Prostate gland (tissue), 2 donors: ENCODE results near the gene RNF224. TPM values are rescaled to one million over a fixed set of nuclear protein-coding genes. Genes with fewer than 3 reads are reported as not detected.

Experiments used
- DNase-seq: peaks from one replicate; pipeline ENCODE4 v3.0.0-alpha.2; 2019; ENCODE audit warnings: low spot score
- H3K27ac ChIP-seq, 2 donors: fragments of 200-600 bp; sonication (generic); 2 replicates each; pipeline ENCODE4 v1.5.1; 2017 to 2019
- H3K27me3 ChIP-seq: fragments of 200-600 bp; sonication (generic); replicated peaks from 2 replicates; pipeline ENCODE4 v1.5.1; 2019; ENCODE audit not compliant: insufficient read depth
- H3K36me3 ChIP-seq, 2 donors: fragments of 200-600 bp; sonication (generic); 1 replicate in 1 of 2; 2 replicates in 1 of 2; pipeline versions ENCODE4 v1.5.1 to v1.8.1; 2017 to 2019
- H3K4me1 ChIP-seq: fragments of 200-600 bp; sonication (generic); replicated peaks from 2 replicates; pipeline ENCODE4 v1.5.1; 2019
- H3K4me3 ChIP-seq, 2 donors: fragments of 200-600 bp; sonication (generic); 2 replicates each; pipeline ENCODE4 v1.5.1; 2017 to 2019
- H3K9me3 ChIP-seq: fragments of 200-600 bp; sonication (generic); 2 replicates; pipeline ENCODE4 v1.5.1; 2017
- CTCF ChIP-seq, 4 experiments: fragments of 200-600 bp in 2 of 4; fragments of 450-650 bp in 2 of 4; sonication (generic) in 2 of 4; IDR thresholded peaks; 1 replicate in 3 of 4; 2 replicates in 1 of 4; pipeline ENCODE4 v1.5.1; 2016 to 2019; ENCODE audit warnings: antibody characterized with exemption in 4 of 4, mild to moderate bottlenecking in 2 of 4, moderate library complexity in 2 of 4
- POLR2A ChIP-seq: fragments of 450-650 bp; IDR thresholded peaks from one replicate; pipeline ENCODE4 v1.6.1; 2016; ENCODE audit warnings: antibody characterized with exemption, mild to moderate bottlenecking
- POLR2AphosphoS5 ChIP-seq: sonication (generic); formaldehyde crosslinking; IDR thresholded peaks from one replicate; pipeline ENCODE4 v1.6.1; 2017; ENCODE audit warnings: antibody characterized with exemption
- whole genome bisulfite sequencing: methylation state at CpG from one replicate; pipeline ENCODE4 v1.1.5; 2018; 5-methylcytosine and 5-hydroxymethylcytosine counted together
- intact Hi-C: fragments of 100-400 bp; cut with DNase I; formaldehyde crosslinking; loops from one replicate; pipeline ENCODE4 v1.14.2; 2022
- total RNA-seq, 2 donors: library from RNA; depleted of rRNA; stranded (reverse); fragments of >200 nt; gene quantifications; one replicate each; pipeline ENCODE4 v1.1.0, GENCODE V29; 2016

Gene RNF224
- total RNA-seq, 2 donors from 2014 or later = not detected

- DNase-seq = peak; percentile 87
- Histone ChIP-seq H3K36me3 (no peaks in the 10 kb centered on the region), H3K27me3 (no peaks in the 10 kb centered on the region), H3K4me1 (peaks cover 27% of the 10 kb centered on the region), H3K4me3 (peak within 1 kb of the TSS; percentile 73 to 75), H3K27ac (peak within 1 kb of the TSS; percentile 49 to 72), H3K9me3 (no peaks in the 10 kb centered on the region)
- WGBS = under 1% methylated on average over 53 of the region's 98 CpGs
- TF ChIP-seq POLR2A = peak; percentile 71
- TF ChIP-seq CTCF (IDR thresholded peaks at IDR 0.05) = peak in 1 of 4 experiments; percentile 13
- peak; percentile 96 for TF ChIP-seq POLR2AphosphoS5
- intact Hi-C loops = no loop called here
Measured at GRCh38 chr9:137205126-137206069, 21.9 kb upstream of the RNF224 start, which contains the start of the genes NDOR1 and TMEM203. TSS of gene NDOR1 (plus strand) at chr9:137205700. CDS start at chr9:137205778, 78 bp downstream. TSS of gene TMEM203 (minus strand) at chr9:137205648. CDS start at chr9:137205414, 234 bp downstream.

GRCh38 chr9:137206602-137207001 lies 20.7 kb upstream of the RNF224 start:
- no peaks in the 10 kb centered on the region for H3K27me3 ChIP-seq
- WGBS = 84% methylated on average over 7 of the region's 7 CpGs
- intact Hi-C loops = no loop called here
- no peak overlapping the region for H3K27ac ChIP-seq
- no peak for DNase-seq
- H3K36me3 ChIP-seq = no peaks in the 10 kb centered on the region
- TF ChIP-seq CTCF (IDR thresholded peaks at IDR 0.05) (no peak), POLR2A (no peak), POLR2AphosphoS5 (no peak)
- H3K9me3 ChIP-seq = no peaks in the 10 kb centered on the region
- H3K4me1 ChIP-seq = peaks cover 24% of the 10 kb centered on the region
- peak overlapping the region in 1 of 2 donors; percentile 73 for H3K4me3 ChIP-seq

GRCh38 chr9:137211532-137211931 lies 15.8 kb upstream of the RNF224 start:
- H3K9me3 ChIP-seq = no peaks in the 10 kb centered on the region
- 80% methylated on average over 13 of the region's 13 CpGs for WGBS
- H3K27ac ChIP-seq = no peak overlapping the region
- no peak for DNase-seq
- no peak overlapping the region for H3K4me3 ChIP-seq
- H3K4me1 ChIP-seq = peaks cover 4% of the 10 kb centered on the region
- intact Hi-C loops = no loop called here
- no peaks in the 10 kb centered on the region for H3K27me3 ChIP-seq
- H3K36me3 ChIP-seq = no peaks in the 10 kb centered on the region
- TF ChIP-seq CTCF (IDR thresholded peaks at IDR 0.05) = no peak
- no peak for TF ChIP-seq POLR2A
- TF ChIP-seq POLR2AphosphoS5 = no peak

GRCh38 chr9:137212520-137212919 lies 14.8 kb upstream of the RNF224 start:
- no peak overlapping the region for H3K4me3 ChIP-seq
- no peaks in the 10 kb centered on the region for H3K36me3 ChIP-seq
- no peak for DNase-seq
- no peak for TF ChIP-seq POLR2AphosphoS5
- no peak for TF ChIP-seq CTCF (IDR thresholded peaks at IDR 0.05)
- no peak for TF ChIP-seq POLR2A
- no peaks in the 10 kb centered on the region for H3K4me1 ChIP-seq
- no peak overlapping the region for H3K27ac ChIP-seq
- 85% methylated on average over 21 of the region's 21 CpGs for WGBS
- H3K9me3 ChIP-seq = no peaks in the 10 kb centered on the region
- no peaks in the 10 kb centered on the region for H3K27me3 ChIP-seq
- intact Hi-C loops = no loop called here
